ENCODE measurements around the gene SFR1. TPM values are rescaled to one million over a fixed set of nuclear protein-coding genes. Genes with fewer than 3 reads are reported as not detected.

Gene SFR1
- total and polyA plus RNA-seq, 4 donors = 0.83 to 5.5 (median 1.6) TPM

DNA sequence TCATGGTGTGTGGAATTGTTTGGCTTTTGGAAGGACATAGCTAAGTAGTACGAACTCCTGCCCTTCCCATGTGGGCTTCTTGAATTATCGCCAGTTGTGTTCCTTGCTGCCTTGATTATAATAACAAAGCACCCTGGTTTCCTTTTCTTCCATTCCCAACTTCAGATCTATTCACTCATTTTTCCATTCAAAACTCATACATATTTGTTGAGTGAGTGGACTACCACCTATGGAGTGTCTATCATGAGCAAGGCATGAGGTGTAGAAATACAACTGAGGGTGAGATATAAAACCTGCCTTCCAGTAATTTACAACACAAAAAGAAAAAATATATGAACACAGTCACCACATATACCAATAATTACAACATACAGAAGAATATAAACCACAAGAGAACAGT is 31.4 kb upstream of the SFR1 start:
- Histone ChIP-seq H3K36me3 (ENCODE audit: control insufficient read depth in 4 of 4, insufficient read depth in 3 of 4, low read depth in 1 of 4, low read length in 3 of 4) (no peaks in the 10 kb centered on the region), H3K4me1 (ENCODE audit: control insufficient read depth in 4 of 4, insufficient read depth in 4 of 4, low read length in 3 of 4) (no peaks in the 10 kb centered on the region), H3K9ac (ENCODE audit: low read depth in 1 of 2, low read length in 2 of 2) (no peak overlapping the region), H3K9me3 (ENCODE audit: control insufficient read depth in 4 of 4, low read length in 3 of 4) (no peaks in the 10 kb centered on the region), H3K4me3 (ENCODE audit: low read depth in 1 of 3, low read length in 3 of 3) (no peak overlapping the region), H3K27me3 (ENCODE audit: control insufficient read depth in 4 of 4, insufficient read depth in 4 of 4, low read length in 3 of 4) (no peaks in the 10 kb centered on the region), H3K27ac (ENCODE audit: low read depth in 1 of 2, low read length in 2 of 2) (no peak overlapping the region)
- whole genome bisulfite sequencing = 81% methylated on average over 2 of the region's 2 CpGs
- no peak for TF ChIP-seq NR2F2 (IDR thresholded peaks at IDR 0.05)
- no peak for TF ChIP-seq YY1 (IDR thresholded peaks at IDR 0.05)
- no peak for TF ChIP-seq FOXA1 (IDR thresholded peaks at IDR 0.05)
- no peak for TF ChIP-seq EGR1 (IDR thresholded peaks at IDR 0.05; ENCODE audit: low read depth in 2 of 2)
- no peak for TF ChIP-seq FOXA2 (IDR thresholded peaks at IDR 0.05)
- TF ChIP-seq HNF4G (IDR thresholded peaks at IDR 0.05) = no peak
- TF ChIP-seq JUND (IDR thresholded peaks at IDR 0.05) = no peak
- TF ChIP-seq HNF4A (conservative IDR thresholded peaks at IDR 0.05) = no peak
- DNase-seq (ENCODE audit: low spot score) = no peak

DNA sequence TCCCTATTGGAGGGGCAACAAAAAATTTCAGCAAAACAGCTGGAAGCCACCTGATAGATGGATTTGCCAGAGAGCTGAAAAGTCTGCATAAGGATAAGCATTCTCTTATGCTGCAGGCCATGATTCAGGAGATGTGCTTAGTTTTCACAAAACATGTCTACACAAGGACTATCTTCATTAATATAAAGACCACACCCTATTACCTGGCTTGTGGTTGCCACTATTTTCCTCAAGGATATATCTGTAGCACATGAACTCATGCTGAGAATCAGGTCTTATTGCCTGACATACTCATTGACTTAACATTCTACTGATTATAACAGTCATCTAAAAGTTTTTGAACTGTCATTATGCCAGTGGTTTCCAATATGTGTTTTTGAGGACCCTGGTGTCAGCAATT is 29.2 kb upstream of the SFR1 start:
- Histone ChIP-seq H3K9ac (ENCODE audit: low read depth in 1 of 2, low read length in 2 of 2) (no peak overlapping the region), H3K9me3 (ENCODE audit: control insufficient read depth in 4 of 4, low read length in 3 of 4) (no peaks in the 10 kb centered on the region), H3K36me3 (ENCODE audit: control insufficient read depth in 4 of 4, insufficient read depth in 3 of 4, low read depth in 1 of 4, low read length in 3 of 4) (no peaks in the 10 kb centered on the region), H3K4me1 (ENCODE audit: control insufficient read depth in 4 of 4, insufficient read depth in 4 of 4, low read length in 3 of 4) (peaks cover 0 to 11% (median 6%) of the 10 kb centered on the region in 4 donors), H3K4me3 (ENCODE audit: low read depth in 1 of 3, low read length in 3 of 3) (no peak overlapping the region), H3K27ac (ENCODE audit: low read depth in 1 of 2, low read length in 2 of 2) (no peak overlapping the region), H3K27me3 (ENCODE audit: control insufficient read depth in 4 of 4, insufficient read depth in 4 of 4, low read length in 3 of 4) (no peaks in the 10 kb centered on the region)
- DNase-seq (ENCODE audit: low spot score) = no peak
- TF ChIP-seq, protein P1, sequence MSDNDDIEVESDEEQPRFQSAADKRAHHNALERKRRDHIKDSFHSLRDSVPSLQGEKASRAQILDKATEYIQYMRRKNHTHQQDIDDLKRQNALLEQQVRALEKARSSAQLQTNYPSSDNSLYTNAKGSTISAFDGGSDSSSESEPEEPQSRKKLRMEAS (IDR thresholded peaks at IDR 0.05) = no peak
- TF ChIP-seq HNF4G (IDR thresholded peaks at IDR 0.05) (no peak), SP1 (IDR thresholded peaks at IDR 0.05) (no peak), EGR1 (IDR thresholded peaks at IDR 0.05; ENCODE audit: low read depth in 2 of 2) (no peak), NR2F2 (IDR thresholded peaks at IDR 0.05) (no peak), JUND (IDR thresholded peaks at IDR 0.05) (no peak), RXRA (IDR thresholded peaks at IDR 0.05) (no peak), GABPA (IDR thresholded peaks at IDR 0.05 in 1 of 2, conservative IDR thresholded peaks at IDR 0.05 in 1 of 2) (no peak), FOXA1 (IDR thresholded peaks at IDR 0.05) (no peak), RAD21 (IDR thresholded peaks at IDR 0.05) (no peak)
- TF ChIP-seq, protein P2, sequence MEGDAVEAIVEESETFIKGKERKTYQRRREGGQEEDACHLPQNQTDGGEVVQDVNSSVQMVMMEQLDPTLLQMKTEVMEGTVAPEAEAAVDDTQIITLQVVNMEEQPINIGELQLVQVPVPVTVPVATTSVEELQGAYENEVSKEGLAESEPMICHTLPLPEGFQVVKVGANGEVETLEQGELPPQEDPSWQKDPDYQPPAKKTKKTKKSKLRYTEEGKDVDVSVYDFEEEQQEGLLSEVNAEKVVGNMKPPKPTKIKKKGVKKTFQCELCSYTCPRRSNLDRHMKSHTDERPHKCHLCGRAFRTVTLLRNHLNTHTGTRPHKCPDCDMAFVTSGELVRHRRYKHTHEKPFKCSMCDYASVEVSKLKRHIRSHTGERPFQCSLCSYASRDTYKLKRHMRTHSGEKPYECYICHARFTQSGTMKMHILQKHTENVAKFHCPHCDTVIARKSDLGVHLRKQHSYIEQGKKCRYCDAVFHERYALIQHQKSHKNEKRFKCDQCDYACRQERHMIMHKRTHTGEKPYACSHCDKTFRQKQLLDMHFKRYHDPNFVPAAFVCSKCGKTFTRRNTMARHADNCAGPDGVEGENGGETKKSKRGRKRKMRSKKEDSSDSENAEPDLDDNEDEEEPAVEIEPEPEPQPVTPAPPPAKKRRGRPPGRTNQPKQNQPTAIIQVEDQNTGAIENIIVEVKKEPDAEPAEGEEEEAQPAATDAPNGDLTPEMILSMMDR (IDR thresholded peaks at IDR 0.05; ENCODE audit: low read depth, low read length, missing input control) = no peak
- TF ChIP-seq, protein P3, sequence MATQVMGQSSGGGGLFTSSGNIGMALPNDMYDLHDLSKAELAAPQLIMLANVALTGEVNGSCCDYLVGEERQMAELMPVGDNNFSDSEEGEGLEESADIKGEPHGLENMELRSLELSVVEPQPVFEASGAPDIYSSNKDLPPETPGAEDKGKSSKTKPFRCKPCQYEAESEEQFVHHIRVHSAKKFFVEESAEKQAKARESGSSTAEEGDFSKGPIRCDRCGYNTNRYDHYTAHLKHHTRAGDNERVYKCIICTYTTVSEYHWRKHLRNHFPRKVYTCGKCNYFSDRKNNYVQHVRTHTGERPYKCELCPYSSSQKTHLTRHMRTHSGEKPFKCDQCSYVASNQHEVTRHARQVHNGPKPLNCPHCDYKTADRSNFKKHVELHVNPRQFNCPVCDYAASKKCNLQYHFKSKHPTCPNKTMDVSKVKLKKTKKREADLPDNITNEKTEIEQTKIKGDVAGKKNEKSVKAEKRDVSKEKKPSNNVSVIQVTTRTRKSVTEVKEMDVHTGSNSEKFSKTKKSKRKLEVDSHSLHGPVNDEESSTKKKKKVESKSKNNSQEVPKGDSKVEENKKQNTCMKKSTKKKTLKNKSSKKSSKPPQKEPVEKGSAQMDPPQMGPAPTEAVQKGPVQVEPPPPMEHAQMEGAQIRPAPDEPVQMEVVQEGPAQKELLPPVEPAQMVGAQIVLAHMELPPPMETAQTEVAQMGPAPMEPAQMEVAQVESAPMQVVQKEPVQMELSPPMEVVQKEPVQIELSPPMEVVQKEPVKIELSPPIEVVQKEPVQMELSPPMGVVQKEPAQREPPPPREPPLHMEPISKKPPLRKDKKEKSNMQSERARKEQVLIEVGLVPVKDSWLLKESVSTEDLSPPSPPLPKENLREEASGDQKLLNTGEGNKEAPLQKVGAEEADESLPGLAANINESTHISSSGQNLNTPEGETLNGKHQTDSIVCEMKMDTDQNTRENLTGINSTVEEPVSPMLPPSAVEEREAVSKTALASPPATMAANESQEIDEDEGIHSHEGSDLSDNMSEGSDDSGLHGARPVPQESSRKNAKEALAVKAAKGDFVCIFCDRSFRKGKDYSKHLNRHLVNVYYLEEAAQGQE (IDR thresholded peaks at IDR 0.05) = no peak
- TF ChIP-seq, protein P4, sequence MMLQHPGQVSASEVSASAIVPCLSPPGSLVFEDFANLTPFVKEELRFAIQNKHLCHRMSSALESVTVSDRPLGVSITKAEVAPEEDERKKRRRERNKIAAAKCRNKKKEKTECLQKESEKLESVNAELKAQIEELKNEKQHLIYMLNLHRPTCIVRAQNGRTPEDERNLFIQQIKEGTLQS (IDR thresholded peaks at IDR 0.05) = no peak
